HG02623 (cell line): ENCODE data around the gene FNDC3A.

ENCODE experiments used
- ATAC-seq: cut with Tn5 transposase; IDR thresholded peaks from one replicate; pipeline ENCODE4 v1.9.1; 2021; ENCODE audit warnings: moderate library complexity; ENCODE audit not compliant: unreplicated experiment

Gene FNDC3A

DNA sequence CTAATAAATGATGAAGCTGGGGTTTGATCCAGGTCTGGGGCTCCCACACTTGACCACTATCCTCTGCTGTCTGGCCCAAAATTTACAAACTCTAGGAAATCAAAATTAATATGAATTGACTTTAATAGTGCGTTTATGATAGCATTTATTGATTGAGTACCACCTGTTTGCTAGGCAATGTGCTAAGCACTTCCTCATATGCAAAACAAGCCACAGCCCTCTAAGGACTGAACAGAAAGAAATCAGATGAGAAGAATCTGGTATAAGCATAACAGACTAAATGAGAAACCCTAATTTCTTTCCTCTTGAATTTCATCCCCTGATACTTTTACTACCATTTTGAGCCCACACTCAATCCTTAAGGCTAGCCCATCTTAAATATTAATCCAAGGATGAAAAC, 237.8 kb downstream of the FNDC3A start:
- ATAC-seq = no peak

GRCh38 chr13:49213997-49214916, 238.5 kb downstream of the FNDC3A start:
- no peak for ATAC-seq

GRCh38 chr13:49214917-49215376, 239.2 kb downstream of the FNDC3A start:
- ATAC-seq = peak; percentile 64

DNA sequence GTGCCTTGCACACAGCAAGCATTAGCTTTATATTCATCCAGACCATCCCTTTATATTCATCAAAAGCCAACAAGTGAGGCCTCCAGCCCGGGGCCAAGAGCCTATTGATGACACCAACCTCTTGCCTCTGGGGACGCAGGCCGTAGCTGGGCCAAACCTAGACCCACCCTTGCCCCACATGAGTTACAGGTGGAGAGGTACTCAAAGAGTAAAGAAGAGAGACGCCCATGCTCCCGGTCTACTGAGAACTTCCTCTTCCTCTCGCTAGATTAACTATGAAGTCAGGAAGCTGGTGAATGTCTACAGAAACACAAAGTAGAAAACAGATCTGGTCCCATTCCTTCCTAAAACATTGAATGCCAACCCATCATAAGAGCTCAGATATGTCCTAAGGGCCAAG, 240.6 kb downstream of the FNDC3A start:
- no peak for ATAC-seq

DNA sequence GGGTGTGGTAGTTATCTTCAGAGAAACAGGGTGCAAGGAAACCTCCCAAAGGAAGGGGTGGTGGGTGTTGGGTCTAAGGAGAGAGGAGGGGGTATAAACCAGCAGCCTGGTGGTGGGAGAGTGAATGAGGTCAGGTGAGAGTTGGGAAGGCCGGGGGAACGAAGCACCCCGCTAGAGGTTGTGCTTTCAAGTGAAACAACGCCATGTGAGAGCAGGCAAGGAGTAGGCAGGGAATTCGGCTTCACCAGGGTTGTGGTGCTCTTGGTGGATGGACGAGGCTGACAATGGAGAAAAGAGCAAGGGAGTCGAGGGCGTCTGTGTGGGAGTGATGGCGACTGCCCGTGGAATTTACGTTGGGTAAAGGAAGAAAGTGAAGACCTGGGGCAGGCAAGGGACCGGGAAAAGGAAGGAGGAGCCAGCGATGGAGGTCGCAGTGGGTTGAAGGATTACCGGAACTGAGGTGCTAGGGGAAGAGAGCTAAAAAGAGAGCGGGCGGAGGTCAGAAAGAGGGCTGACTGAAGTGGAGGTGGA, 242.3 kb downstream of the FNDC3A start:
- no peak for ATAC-seq

DNA sequence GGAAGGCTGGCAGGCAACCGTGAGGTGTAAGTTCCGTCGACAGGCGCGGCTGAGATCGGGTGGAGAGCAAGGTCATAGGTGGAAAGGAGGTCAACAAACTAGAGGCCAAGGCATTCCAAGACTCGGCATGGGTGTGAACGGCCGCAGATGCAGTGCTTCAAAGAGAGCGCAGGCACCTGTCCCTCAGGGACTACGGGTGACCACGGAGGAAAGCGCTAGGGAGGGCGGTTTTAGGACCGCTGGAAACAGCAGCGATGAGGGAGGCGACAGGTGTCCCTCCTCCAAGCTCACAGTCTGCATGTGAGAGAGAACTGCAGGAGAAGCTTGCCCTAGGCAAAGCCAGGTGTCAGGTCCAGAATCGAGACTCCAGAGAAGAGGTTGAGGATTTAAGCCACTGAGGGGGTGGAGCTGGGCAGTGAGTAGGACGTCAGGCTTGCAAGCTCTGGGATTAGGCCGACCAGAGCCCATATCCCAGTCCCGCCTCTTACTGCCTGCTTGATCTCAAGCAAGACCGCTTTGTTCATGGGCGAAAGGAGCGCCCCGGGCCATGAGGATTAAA, 242.9 kb downstream of the FNDC3A start:
- ATAC-seq = no peak

DNA sequence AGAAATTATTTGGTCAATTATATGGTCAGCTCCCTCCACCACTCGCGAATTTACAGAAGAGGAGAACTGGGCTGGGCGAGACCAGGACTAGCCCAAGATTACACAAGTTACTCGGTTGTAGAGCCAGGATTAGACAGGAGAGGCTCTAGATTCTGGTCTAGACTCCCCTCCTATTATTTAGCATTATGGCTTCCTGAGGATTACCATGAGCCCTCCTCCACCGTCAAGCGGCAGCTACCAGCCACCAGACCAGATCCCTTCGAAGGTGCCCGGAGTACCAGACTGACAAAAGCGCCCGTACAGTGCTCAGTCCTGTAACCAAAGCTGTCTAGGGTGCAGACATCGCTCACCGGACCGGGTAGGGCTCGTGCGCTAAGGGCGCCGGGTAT, 243.9 kb downstream of the FNDC3A start:
- ATAC-seq = no peak

GRCh38 chr13:49220036-49220855, 244.5 kb downstream of the FNDC3A start, which contains the start of gene MLNR:
TSS of gene MLNR (plus strand) at chr13:49220338. CDS start at chr13:49220338, 0 bp downstream.
- no peak for ATAC-seq

DNA sequence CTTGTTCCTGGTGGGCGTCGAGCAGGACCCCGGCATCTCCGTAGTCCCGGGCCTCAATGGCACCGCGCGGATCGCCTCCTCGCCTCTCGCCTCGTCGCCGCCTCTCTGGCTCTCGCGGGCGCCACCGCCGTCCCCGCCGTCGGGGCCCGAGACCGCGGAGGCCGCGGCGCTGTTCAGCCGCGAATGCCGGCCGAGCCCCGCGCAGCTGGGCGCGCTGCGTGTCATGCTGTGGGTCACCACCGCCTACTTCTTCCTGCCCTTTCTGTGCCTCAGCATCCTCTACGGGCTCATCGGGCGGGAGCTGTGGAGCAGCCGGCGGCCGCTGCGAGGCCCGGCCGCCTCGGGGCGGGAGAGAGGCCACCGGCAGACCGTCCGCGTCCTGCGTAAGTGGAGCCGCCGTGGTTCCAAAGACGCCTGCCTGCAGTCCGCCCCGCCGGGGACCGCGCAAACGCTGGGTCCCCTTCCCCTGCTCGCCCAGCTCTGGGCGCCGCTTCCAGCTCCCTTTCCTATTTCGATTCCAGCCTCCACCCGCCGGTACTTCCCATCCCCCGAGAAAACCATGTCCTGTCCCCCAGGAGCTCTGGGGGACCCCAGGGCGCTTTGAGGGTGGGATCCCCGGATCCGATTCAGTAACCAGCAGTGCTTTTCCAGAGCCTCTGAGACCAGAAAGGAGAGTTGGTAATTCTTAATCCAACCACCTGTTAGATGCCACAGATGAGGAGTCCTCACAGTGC, 245.3 kb downstream of the FNDC3A start:
- no peak for ATAC-seq

GRCh38 chr13:49221590-49221965, 245.9 kb downstream of the FNDC3A start:
- ATAC-seq = no peak

DNA sequence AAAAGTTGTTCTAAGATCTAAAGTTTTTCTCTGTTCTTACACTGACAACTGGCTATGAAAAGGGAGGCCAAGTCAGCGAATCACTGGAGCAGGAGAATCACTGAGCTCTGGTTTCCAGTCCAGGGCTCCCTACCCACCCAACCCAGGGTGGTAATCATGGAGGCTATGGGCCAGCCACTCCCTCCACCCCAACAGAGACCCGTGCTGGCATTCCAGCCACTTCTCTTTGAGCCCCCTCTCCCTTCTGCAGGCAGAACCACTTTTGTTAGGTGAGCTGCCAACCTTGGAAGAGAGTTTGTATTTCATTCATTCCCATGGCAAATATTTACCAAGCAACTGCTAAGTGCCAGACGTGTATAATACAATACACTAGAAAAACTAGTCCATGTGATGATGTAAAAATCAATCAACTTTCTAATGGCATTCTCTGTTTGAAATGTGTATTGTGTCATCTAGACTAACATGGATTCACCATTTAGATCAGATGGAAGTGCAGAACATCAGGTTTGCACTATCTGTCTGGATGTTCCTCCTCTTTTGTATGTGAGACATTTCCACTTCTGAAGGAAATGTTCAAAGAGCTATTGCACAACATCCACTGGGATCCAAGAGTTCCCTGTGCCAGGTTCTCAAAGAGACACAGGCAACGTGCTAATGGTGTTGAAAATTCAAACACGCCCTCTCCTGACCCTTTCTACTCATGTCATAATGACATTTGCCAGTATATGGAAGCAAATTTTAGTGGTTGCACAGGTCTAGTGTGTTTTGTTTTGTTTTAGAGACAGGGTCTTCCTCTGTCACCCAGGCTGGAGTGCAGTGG, 249.7 kb downstream of the FNDC3A start:
- ATAC-seq = no peak

DNA sequence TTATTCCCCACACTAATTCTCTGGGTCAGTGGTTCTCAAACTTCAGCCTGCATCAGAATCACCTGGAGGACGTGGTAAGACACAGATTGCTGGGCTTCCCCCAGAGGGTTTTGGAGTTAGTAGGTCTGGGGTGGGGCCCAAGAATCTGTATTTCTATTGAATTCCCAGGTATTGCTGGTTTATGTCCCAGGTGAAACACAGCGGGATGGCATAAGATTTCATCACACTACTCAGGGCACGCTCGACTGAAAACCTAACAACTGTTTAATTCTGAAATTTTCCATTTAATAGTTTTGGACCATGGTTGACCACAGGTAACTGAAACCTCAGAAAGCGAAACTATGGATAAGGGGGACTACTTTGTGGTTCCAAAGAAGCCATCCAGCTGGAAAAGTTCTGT, 250.9 kb downstream of the FNDC3A start:
- ATAC-seq = no peak

- ATAC-seq = no peak
Measured at GRCh38 chr13:49234741-49235140, 259.0 kb downstream of the FNDC3A start.

GRCh38 chr13:49235856-49236431, 260.2 kb downstream of the FNDC3A start:
- ATAC-seq = no peak

DNA sequence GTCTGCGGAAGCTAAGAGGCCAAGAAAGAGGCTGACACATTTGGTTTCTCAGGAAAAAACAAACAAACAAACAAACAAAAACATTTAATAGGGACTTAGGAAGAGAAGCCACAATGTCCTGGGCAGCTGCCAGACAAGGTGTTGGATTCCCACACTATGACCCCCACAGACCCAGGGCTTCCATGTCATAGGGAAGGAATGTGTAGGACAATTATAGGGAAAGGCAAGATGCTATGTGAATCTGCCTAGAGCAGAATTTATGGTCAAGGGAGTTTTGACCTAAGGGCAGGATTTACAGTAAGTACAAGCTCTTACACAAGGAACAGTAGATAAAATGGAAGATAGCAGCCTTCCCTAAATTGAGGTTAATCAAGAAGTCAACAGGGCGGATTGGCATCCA, 262.9 kb downstream of the FNDC3A start:
- ATAC-seq = no peak

DNA sequence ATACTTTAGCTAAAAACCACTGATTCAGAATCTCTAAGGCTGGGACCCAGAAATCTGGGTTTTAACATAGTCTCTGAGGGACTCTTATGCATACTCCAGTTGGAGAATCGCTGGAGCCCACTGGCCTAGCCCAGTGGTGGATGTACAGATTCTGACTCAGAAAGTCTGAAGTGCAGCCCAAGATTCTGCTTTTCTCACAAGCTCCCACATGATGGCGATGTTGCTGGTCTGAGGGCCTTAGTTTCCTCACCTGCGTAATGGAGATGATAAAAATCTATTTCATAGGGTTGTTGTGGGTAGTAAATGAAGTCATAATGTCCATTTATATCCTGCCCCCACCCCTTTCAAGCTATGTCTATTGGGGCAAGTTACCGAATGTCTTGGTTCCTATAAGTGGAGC, 264.3 kb downstream of the FNDC3A start:
- no peak for ATAC-seq

DNA sequence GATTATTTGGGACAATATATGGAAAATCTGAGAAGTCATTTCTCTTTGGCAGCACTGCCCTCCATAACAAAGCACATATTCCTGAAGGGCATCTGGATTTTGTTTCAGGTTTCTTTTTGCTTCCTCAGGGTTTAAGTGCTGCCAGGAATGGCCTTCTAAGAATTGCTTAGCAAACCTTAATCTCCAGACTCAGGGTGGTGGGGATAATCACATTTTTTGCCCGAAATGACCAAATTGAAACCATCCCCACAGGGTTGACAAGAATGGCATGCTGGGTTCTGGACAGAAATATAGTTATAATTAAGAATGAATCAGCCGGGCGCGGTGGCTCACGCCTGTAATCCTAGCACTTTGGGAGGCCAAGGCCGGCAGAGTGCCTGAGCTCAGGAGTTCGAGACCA, 265.6 kb downstream of the FNDC3A start:
- ATAC-seq = no peak

DNA sequence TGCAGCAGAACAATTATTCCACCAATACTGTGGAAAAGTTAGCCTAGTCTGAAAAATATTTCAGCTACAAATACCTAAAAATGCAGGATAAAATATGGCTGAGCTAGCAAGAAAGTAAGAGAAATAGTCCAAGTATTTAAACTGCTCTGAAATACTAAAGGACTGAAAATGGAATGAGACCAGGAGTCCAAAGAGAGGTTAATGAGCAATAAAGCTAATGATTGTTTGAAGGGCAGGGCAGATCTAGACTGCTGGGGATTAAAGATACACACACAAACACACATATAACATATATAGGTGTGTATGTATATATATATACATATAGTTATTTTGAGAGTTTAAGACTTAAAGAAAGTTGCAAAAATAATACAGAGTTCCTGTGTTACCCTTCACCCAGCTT, 269.4 kb downstream of the FNDC3A start:
- ATAC-seq = no peak

DNA sequence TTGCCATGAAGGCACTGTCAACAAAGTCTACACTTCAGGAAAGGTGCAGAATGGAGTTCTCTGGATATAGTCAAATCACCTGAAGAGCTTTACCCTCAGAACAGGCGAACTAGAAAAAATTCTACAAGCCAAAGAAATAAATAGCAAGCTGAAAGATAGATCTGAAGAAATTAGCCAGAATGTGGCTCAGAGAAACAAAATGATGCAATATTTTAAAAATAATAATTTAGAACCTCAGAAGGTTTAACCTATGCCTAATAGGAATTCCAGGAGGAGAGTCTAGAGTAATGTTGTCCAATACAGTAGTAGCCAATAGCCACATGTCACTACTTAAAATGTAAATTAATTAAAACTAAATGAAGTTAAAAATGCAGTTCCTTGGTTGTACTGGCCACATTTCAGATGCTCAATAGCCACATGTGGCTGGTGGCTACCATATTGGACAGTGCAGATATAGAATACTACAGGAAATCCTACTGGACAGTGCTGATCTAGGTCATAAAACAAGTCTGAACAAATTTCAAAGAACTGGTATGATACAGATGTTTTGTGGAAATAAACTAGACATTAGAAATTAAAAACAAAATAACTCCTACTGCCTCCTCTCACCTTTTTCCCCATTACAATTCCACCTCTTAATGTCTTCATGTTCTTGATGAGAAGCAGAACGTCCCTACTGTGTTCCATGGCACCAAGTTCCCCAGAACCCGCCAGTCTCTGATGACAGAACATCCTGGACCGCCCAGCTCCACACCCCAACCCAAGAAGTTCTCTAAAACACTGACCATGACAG, 271.3 kb downstream of the FNDC3A start:
- peak; percentile 33 for ATAC-seq
